SW480 (cell line): ENCODE measurements around the gene MACROD2.

Experiments
- DNase-seq: peaks from one replicate; pipeline ENCODE4 v3.0.0-alpha.2; 2016; ENCODE audit warnings: low spot score

MACROD2 gene

DNA sequence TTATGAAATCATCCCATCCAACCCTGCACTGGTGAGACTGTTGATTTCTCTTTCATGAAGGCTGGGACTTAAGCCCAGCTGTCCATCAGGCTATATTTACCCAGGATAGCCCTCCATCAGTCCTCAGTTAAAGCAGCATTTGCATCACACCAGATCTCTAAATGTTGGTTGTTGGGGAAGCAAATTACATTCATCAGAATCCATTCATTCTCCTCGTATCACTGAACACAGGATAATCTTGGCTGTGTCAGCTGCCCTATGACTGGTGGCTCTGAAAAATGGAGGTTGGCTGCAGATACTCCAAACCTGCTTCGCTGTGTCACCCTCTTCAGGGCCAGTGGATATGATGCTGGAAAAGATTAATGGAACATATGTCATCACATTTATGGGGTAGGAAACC is 1859.6 kb downstream of the MACROD2 start:
- no peak for DNase-seq

DNA sequence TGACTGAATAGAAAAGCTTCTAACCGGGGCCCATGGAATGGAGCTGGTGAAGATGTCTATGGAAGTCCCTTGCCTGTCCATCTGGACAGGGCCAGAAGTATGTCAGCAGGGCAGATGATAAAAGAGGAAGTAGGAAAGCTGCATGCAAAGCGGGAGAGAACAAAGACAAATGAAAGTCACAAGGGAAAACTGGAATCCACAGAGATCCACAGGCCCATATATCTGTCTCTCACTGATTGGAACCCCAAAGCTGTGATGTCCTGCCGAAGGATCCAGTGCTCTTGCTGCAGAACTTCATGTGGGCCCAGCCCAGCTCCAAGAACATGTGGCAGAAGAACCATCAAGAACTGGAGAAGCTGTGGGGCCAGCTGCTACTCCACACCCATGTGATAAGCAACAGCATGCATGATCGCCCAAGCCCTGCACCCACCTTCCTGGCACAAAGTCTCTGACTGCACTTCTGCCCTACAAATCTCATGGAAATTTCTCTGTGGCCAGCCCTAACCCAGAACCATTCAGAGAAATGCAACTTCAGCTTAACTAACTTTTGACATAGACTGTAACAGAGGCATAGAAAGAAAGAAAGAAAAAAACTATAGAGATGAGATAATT is 1862.0 kb downstream of the MACROD2 start:
- no peak for DNase-seq

DNA sequence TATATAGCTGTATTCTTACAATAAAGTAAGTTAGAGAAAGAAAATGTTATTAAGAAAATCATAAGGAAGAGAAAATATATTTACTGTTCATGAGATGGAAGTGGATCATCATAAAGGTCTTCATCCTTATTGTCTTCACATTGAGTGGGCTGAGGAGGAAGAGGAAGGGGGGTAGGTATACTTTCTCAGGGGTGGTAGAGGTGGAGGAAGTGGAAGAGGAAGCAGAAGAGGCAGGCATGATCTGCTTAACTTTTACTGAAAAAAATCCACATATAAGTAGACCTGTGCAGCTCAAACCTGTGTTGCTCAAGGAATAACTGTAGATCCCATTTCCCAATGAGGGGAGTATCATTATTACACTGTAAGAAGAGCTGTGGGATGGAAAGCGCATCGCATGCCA is 1863.7 kb downstream of the MACROD2 start:
- DNase-seq = no peak

DNA sequence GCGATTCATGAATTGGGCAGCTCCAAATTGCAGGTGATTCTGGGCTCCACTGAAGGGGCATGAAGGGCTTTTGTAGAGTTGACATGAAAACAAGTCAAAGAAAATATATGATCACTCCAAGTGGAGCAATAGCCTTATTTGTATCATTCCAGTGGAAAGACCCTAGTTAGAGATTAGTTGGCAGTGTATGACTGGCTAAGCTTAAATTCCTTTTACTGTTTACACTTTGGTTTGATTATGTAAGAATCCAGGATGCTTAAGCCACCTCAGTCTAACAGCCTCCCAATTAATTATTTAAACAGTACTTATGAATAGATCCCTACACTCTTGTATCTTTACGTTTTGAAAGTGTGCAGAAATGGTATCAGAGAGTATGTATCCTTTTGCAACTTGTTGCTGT is 1865.5 kb downstream of the MACROD2 start:
- no peak for DNase-seq

DNA sequence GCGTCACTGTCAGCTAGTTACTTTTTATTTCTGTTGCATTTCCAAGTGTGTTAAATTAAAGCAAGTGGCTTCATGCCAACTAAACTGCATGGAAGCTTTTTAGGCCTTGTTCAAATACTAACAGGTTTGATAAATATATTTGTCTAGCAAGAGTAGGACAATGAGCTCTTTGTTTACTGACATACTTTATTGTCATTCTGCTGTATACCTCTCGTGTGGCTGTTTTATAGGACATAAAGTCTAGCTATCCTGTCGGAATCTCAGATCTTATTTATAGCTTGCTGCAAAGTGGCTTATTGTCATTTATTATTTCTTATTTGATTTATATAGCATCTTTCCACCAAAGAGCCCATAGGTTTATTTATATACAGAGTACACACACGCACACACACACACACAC is 1866.9 kb downstream of the MACROD2 start:
- peak; percentile 92 for DNase-seq

DNA sequence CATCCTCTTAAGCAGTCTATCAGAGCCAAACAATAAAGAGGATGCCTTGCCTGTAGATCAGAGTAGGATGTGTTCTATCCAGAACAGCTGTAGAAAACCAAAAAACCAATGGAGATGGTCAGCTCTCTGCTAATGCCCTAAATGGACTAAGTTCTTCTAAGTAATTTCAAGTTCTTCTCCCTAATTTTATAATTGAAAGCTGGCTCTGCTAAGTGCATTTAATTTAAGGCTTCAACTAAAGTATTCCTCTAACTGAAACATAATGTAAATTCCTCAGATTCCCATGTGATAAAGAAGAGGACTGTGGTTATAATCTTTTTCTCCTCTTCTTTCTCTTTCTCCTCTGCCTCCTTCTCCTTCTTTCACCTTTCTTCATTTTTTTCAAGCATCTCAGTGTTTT is 1868.4 kb downstream of the MACROD2 start:
- DNase-seq = no peak

DNA sequence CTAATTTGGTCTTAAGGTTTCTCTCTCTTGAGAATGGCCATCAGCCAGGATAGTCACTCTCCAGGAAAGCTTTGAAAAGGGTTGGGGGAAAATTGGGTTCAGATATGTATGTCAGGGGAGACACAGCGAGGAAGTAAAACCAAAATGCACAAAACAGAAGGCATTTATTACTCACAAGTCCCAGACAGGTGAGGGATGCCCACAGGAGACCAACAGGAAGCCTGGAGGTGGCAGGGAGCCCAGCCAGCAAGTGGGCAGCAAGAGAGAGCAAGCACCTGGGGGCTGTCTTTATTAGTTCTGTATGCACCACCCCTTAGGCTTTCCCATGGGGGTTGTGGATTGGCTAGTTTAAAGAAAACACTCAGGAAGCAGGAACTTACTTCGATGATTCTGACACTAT is 1870.2 kb downstream of the MACROD2 start:
- DNase-seq = no peak

DNA sequence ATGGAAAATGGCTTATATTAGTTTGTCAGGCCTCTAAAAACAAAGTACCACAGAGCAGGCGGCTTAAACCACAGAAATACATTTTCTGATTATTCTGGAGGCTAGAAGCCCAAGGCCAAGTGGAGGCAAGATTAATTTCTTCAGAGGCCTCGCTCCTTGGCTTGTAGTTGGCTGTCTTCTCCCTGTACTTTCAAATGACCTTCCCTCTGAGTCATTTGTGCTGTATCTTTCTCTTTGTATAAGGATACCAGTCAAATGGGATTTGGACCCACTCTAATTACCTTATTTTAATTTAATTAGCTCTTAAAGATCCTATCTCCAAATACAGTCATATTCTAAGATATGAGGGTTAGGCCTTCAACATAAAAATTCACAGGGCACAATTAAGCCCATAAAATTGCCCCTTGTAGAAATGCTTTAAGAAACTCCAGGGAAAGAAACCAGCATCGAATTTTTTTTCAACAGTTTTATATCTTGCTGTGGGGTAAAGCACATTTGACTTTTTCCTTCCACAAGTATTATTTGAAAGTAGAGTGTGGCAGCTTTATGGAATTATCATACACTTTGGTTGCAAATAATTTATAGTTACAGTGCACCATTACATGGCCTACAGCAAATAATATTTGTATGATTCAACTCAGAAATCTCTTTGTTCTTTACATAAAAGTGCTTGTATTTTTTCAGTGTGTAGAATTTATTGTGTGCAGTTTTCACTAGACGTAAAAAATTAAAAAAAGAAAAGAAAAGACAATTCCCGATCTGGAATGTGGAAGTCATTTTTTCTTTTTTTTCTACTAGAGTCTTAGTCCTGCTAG is 1871.8 kb downstream of the MACROD2 start:
- DNase-seq = no peak

DNA sequence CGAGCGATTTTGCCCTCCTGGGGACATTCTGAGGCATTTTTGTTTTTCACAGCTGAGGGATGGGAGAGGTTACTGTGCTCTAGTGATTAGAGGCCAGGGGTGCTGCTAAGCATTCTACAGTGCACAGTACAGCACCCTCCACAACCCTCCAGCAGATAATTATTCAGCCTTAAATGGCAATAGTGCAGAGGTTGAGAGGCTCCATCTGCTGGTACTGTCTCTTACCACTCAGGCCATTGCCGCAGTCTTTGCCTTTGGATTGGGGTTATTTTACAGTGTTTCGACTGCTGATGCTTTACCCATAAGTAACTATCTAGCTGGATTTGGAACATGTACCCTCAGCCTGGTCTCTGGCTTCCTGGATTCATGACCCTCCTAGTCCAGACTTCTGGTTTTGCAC is 1872.6 kb downstream of the MACROD2 start:
- DNase-seq = no peak

DNA sequence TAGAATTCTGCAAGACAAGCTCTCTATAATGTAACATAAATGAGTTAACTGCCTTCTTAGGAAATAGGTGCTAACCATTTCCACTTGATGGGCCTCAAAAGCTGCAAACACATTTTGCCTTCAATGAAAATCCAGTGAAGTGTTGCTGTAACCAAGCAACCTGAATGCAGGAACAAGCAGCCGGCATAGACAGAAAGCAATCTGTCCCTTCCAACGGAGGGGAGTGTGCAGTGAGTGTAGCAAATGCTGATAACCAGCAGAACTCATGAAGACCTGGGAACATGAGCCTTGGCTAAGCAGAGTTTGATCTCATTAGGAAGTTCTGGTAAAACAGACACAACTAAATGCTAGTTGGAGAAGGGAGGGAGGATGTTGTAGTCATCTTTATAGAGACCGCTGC is 1880.1 kb downstream of the MACROD2 start:
- DNase-seq = no peak

DNA sequence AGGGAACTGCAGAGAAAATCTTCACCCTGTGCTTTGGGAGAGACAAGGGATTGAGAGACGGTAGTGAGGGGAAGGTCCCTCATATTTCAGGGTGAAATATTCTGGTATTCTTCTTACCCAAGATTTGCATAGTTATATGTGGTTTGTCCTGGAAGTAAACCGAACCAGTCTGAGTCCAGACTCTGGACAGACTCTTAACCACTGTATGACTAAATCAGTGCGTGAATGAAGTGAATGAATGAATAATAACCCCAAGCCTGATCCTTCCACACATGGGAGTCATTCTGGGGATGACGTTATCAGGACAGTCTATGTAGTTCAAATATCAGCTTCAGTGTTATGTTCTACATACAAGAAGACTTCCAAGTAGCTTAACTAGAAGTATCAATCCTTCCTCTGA is 1887.2 kb downstream of the MACROD2 start:
- no peak for DNase-seq

DNA sequence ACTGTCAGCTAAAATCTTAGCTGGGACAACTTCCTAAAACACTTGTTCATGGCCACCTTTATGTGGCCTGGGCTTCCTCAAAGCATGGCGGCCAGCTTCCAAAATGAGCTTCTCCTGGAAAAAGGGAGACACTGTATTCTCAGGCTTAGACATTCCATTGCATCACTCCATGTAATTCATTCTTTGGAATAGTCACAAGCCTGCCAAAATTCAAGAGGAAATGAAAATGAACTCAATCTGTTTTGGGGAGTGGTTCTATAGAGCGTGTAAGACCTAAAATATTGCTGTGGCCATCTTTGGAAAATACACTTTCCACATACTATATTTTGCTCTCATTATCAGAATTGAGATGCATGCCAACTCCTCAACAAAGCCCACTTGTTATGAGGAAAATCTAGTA is 1890.9 kb downstream of the MACROD2 start:
- DNase-seq = no peak

DNA sequence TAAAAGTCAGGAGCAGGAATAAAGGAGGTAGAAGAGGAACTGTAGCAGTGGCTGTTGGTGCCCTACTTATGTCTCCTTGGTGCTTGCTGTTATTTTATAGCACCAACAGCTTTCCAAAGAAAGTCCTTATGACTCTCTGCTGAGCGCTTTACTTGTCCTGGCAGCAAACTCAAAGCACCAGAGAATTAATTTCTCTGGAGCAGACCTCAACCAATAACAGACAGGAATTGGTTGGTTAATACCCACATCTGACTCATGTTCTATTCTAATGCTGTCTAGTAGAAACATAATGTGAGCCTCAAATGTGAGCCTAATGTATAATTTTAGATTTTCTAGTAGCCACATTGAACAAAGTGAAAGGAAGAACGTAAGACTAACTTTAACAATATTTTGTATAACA is 1892.1 kb downstream of the MACROD2 start:
- DNase-seq = no peak

DNA sequence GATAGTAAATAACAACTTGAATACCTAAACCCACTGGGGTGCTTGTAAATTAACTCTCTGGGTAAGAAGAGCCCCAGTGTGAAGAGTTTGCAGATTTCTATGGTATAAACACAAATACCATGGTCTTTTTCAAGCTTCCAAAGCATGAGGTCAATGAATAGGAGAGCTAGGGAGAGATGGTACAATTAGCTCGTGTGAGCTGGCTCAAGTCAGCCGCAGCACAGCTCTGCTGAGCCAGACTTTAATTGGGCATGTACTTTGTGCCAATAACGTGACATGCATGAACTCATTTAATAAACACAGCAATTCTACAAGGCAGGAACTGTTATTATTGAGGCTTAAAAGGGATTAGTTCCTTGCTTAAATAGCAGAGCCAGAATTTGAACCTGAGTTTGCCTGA is 1893.7 kb downstream of the MACROD2 start:
- no peak for DNase-seq

DNA sequence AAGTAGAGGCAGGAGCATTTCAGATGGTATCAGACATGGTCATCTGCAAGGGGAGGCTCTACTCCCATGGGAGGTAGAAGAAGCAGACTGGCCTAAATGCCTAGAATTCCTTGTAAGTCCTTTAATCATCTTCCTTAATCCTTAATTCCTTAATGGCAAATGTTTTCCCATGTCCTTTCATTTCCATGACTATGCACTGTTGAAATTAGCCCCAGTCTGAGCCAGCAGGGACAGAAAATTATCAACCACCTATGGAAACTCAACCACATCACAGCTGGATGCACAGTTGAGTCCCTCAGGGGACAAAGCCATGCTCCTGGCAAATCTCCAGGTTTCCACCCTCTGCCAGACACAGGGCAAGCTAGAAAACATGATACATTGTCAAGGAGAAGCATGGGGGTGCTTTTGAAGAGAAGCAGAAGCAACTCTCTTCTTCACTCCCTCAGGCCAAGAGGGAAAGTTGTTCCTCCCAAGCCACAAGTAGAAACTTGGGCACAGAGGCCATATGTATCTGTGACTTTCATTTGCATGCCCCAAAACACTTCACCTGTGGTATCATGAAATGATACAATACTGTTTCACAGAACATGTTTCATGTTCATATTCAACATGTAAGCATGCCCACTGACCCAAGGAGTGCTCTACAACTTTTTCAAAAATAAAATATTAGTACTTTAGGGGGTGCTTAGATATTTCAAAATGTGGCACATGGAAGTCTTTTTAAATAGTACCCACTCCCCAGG is 1894.4 kb downstream of the MACROD2 start:
- no peak for DNase-seq

DNA sequence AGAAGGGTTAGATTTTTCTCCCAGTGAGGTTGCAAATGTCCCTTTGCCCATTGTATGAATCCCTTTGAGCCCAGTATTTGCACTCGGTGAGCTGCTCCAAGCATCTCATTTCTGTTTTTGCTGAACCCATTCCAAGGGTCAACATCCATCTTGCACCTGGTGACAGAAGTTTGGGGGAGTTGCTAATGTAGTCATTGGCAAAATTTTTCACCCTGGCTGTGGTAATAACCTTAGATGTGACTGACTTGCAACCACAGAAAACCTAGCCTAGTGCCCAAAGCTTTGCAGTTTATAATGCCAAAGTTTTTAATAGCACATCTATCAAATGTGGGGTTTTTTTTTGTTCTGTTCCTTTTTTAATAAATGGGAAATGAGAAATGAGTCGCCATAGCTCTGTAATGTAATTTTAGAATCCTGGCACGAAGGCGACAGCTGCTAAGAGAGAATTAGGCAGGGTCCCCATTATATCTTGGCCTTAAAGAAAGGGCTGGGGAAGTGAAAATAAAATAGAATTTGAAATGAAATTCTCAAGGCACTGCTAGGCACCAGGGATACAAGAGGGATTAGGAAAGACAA is 1895.2 kb downstream of the MACROD2 start:
- no peak for DNase-seq

DNA sequence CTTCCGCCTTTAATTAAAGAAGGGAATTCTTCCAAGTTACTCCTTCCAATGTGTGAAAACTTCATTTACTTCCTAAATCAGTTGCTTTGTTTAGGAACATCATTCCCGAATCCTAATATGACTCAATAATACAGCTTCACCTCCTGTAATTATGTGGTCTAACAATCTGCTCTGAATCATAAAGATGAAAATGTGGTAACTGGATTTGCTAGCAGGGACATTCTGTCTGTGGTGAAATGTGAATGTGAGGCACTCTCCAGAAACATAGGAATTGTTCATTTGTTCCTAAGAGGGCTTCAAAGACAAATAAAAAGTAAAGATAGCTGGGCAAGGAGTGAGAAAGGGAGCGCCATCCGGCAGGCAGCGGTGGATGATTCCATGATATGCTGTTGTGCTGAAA is 1899.8 kb downstream of the MACROD2 start:
- DNase-seq = peak; percentile 43

DNA sequence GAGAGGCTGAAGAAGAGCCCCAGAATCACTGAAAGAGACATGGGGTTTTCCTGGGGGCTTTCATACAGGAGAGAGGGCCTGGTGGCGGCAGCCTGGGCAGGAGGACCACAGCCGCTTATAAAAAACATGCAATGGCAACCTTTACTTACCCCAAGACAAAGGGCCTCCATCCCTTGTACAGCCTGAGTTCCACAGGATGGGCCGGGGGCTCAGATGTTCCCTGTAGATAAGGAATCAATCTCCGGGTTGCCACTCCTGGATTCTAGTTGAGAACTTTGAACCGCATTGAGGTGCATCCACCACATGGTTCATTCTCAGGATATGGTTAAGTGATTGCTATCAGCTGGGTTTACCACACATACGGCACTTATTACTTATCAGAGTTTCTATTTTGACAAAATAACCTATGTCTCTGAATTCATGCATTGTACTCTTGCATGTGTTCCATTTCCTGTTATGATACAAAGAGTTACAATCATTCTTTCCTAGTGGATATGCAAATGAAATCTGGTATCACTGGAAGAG is 1900.3 kb downstream of the MACROD2 start:
- peak; percentile 34 for DNase-seq

DNA sequence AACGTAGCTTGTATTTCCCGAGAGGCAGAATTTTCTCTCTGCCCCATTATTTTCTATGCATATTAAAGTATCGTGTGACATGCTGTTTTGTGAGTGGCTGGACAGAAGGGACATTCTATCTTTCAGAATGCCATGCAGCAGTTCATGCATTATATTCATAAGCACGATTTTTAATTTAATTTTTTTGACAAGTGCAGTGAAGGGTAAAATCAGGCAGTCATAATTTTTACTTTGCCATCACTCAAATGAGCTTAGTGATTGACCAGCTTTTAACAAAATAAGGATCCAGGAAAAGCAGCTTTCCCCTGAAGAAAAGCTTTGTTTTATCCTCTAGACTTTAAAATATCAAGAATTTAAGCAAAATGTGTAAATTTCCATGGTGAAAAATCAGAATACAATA is 1904.7 kb downstream of the MACROD2 start:
- DNase-seq = no peak

DNA sequence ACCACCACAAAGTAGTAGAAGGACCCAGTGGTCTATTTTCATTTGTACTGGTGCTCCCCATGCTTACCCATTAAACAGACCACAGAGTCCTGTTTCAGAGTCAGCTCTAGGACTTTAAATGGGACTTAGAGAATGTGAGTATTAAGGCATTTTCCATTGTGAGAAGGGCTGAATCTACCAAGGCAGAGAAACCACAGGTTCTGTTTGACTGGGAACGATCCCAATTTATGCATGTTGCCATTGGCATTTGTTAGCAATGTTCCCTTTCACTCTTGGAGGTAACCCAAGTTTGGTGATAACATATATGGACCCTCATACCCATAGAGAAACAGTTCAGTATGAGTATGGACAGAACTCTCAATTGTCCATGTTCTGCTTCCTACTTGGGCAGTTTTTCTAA is 1905.1 kb downstream of the MACROD2 start:
- DNase-seq = no peak

DNA sequence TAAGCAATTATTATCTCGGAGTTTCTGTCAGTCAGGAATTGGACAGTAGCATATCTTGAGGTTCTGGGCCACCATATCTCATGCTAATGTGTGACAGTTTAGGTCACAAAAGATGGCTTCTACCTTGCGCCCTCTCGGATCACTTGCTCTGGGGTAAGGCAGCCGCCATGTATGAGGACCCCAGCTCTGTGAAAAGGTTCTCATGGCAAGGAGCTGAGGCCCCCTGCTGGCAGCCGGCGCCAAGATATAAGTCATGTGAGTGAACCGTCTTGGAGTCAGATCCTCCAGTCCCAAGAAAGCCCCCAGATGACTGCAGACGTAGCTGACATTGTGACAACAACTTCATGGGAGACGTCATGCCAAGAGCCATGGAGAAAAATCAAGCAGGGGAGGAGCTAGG is 1907.2 kb downstream of the MACROD2 start:
- DNase-seq = no peak

DNA sequence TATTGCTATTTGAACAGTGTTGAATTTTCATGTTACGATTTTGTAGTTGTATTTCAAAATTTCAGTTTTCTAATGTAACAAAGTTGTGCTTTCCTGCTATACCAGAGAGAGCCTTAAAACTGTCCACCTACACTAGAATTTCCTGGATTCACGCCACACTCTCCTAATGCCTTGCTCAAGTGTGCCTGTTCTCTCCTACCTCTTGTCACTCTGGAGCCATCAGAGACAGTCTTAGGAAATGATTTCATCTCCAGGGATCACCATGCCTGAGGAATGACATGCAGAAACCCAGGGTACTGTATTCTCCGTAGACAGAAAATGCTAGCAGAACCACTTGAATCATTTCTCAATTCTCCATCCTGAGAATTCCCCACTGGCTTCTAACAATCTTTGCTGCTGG is 1910.3 kb downstream of the MACROD2 start:
- DNase-seq = no peak

DNA sequence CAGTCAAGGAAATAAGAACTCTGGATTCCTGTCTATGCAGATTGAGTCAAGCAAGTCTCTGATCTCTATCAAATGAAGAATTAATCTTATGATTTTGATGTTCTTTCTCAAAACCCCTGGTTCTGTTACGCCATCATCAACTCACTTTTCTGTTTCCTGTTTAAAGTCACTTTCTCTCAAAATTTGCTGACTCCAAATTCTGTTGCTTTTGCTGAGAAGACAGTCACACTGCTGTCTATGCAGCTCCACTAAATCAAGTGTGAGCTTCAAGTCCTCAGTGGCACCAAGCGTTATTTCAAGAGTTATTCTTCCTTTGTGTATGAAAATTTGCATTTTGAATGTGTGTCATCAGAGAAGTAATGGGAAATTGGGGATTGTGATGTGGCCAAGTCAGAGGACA is 1914.7 kb downstream of the MACROD2 start:
- no peak for DNase-seq
